Neural cell (in vitro differentiated cells): ENCODE data around the gene SDC4. TPM values are rescaled to one million over a fixed set of nuclear protein-coding genes. Genes with fewer than 3 reads are reported as not detected.

Experiments
- H2AFZ ChIP-seq: fragments of 200-600, 300-800 bp; sonication (generic), shearing (Covaris generic); 2 replicates; pipeline ENCODE4 v1.6.0; 2014; ENCODE audit warnings: low read depth, mild to moderate bottlenecking, antibody characterized with exemption, low read length, moderate library complexity
- H3F3A ChIP-seq: fragments of 200-600 bp; shearing (Covaris generic); 2 replicates; pipeline ENCODE4 v1.6.1; 2016; ENCODE audit warnings: mild to moderate bottlenecking, moderate library complexity, mixed read lengths, antibody characterized with exemption, low read length; ENCODE audit not compliant: insufficient read depth, poor library complexity, severe bottlenecking
- H3K27ac ChIP-seq: fragments of 200-600, 300-800 bp; sonication (generic), shearing (Covaris generic); 2 replicates; pipeline ENCODE4 v1.5.1; 2014; ENCODE audit warnings: mild to moderate bottlenecking, low read length, moderate library complexity
- H3K27me3 ChIP-seq: fragments of 300-800, 200-600 bp; sonication (generic), shearing (Covaris generic); 2 replicates; pipeline ENCODE4 v1.6.0; 2014; ENCODE audit warnings: mild to moderate bottlenecking, low read depth, low read length, moderate library complexity; ENCODE audit not compliant: insufficient read depth
- H3K36me3 ChIP-seq: fragments of 300-800, 200-600 bp; sonication (generic), shearing (Covaris generic); 2 replicates; pipeline ENCODE4 v1.5.1; 2014; ENCODE audit warnings: mild to moderate bottlenecking, antibody characterized with exemption, low read length, moderate library complexity; ENCODE audit not compliant: insufficient read depth
- H3K4me2 ChIP-seq: fragments of 300-800, 200-600 bp; sonication (generic), shearing (Covaris generic); 2 replicates; pipeline ENCODE4 v1.6.0; 2014; ENCODE audit warnings: mild to moderate bottlenecking, low read length
- H3K4me3 ChIP-seq: fragments of 300-800, 200-600 bp; sonication (generic), shearing (Covaris generic); 2 replicates; pipeline ENCODE4 v1.5.1; 2014; ENCODE audit warnings: mild to moderate bottlenecking, low read length, moderate library complexity
- H3K79me2 ChIP-seq: fragments of 200-600 bp; shearing (Covaris generic); replicated peaks from 2 replicates; pipeline ENCODE4 v1.6.0; 2014; ENCODE audit warnings: mild to moderate bottlenecking, low read length, moderate library complexity; ENCODE audit not compliant: insufficient read depth
- H3K9ac ChIP-seq: fragments of 300-800, 200-600 bp; sonication (generic), shearing (Covaris generic); 2 replicates; pipeline ENCODE4 v1.6.1; 2016; ENCODE audit warnings: mild to moderate bottlenecking, low read length, mixed read lengths
- H3K9me2 ChIP-seq: fragments of 200-600 bp; shearing (Covaris generic); 2 replicates; pipeline ENCODE4 v1.6.1; 2016; ENCODE audit warnings: mild to moderate bottlenecking, low read length, mixed read lengths; ENCODE audit not compliant: insufficient read depth
- H3K9me3 ChIP-seq: fragments of 200-600, 300-800 bp; sonication (generic), shearing (Covaris generic); 2 replicates; pipeline ENCODE4 v1.6.1; 2016; ENCODE audit warnings: mild to moderate bottlenecking, mixed run types, low read length, moderate library complexity, mixed read lengths
- H4K20me1 ChIP-seq: fragments of 200-600 bp; shearing (Covaris generic); 2 replicates; pipeline ENCODE4 v1.6.1; 2016; ENCODE audit warnings: mild to moderate bottlenecking, mixed run types; ENCODE audit not compliant: insufficient read depth
- CTCF ChIP-seq: fragments of 450-650 bp; IDR thresholded peaks from 2 replicates; pipeline ENCODE4 v1.5.1; 2014; ENCODE audit warnings: antibody characterized with exemption, mild to moderate bottlenecking, moderate library complexity; ENCODE audit not compliant: poor library complexity, severe bottlenecking
- EP300 ChIP-seq: fragments of 450-650 bp; conservative IDR thresholded peaks from 2 replicates; pipeline ENCODE4 v1.6.1; 2014; ENCODE audit warnings: antibody characterized with exemption, mild to moderate bottlenecking, moderate library complexity; ENCODE audit not compliant: poor library complexity, severe bottlenecking
- EZH2 ChIP-seq: fragments of 200-600, 300-800 bp; shearing (Covaris generic), sonication (generic); IDR thresholded peaks from 2 replicates; pipeline ENCODE4 v1.6.1; 2014; ENCODE audit warnings: antibody characterized with exemption, low read length, borderline replicate concordance, mild to moderate bottlenecking; ENCODE audit not compliant: insufficient read depth, poor library complexity, severe bottlenecking
- MXI1 ChIP-seq: fragments of 450-650 bp; conservative IDR thresholded peaks from 2 replicates; pipeline ENCODE4 v1.6.1; 2014; ENCODE audit warnings: antibody characterized with exemption, mild to moderate bottlenecking; ENCODE audit not compliant: poor library complexity, severe bottlenecking
- POLR2AphosphoS5 ChIP-seq: IDR thresholded peaks from 2 replicates; pipeline ENCODE4 v1.6.1; 2012
- RAD21 ChIP-seq: fragments of 450-650 bp; conservative IDR thresholded peaks from 2 replicates; pipeline ENCODE4 v1.6.1; 2014; ENCODE audit warnings: antibody characterized with exemption, mild to moderate bottlenecking, moderate library complexity
- SMC3 ChIP-seq: fragments of 450-650 bp; conservative IDR thresholded peaks from 2 replicates; pipeline ENCODE4 v1.6.1; 2014; ENCODE audit warnings: antibody characterized with exemption, mild to moderate bottlenecking, moderate library complexity; ENCODE audit not compliant: poor library complexity
- TAF1 ChIP-seq: IDR thresholded peaks from 2 replicates; pipeline ENCODE4 v1.6.1; 2012; ENCODE audit warnings: low read depth
- polyA plus RNA-seq: library from polyadenylated mRNA; depleted of rRNA; stranded (reverse); fragments of >200 nt; gene quantifications from 2 replicates; pipeline ENCODE4 v1.2.3, GENCODE V29; 2014
- TF ChIP-seq, protein P1 (sequence below): IDR thresholded peaks from 2 replicates; pipeline ENCODE4 v1.6.1; 2012; ENCODE audit warnings: borderline replicate concordance

The SDC4 gene
- polyA plus RNA-seq, 1 donor from 2014 or later: not detected

DNA sequence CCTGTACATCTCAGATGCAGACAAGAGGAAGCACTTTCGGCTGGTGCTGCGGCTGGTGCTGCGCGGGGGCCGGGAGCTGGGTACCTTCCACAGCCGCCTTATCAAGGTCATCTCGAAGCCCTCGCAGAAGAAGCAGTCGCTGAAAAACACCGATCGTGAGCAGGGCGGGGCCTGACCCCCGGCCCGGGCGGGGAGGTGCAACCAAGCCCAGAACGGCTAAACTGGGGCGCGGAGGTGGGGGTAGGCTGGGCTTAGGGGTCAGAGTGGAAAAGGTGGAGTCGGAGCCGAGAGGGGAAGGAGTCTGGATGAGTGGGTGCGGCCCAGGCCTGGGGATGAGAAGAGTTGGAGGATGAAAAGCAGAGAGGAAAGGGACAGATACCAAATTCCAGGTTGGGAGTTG, 36.0 kb downstream of the SDC4 start:
- H3K27me3 ChIP-seq: no peaks in the 10 kb centered on the region
- H3K9ac ChIP-seq: no peak overlapping the region
- no peak overlapping the region for H3K27ac ChIP-seq
- no peaks in the 10 kb centered on the region for H3K36me3 ChIP-seq
- H3K9me2 ChIP-seq: no peaks in the 10 kb centered on the region
- no peak overlapping the region for H3K4me2 ChIP-seq
- no peaks in the 10 kb centered on the region for H4K20me1 ChIP-seq
- no peak overlapping the region for H3K4me3 ChIP-seq
- H3F3A ChIP-seq: no peaks in the 10 kb centered on the region
- H3K79me2 ChIP-seq: no peaks in the 10 kb centered on the region
- no peaks in the 10 kb centered on the region for H3K9me3 ChIP-seq
- no peak overlapping the region for H2AFZ ChIP-seq
- TF ChIP-seq EP300 (no peak), EZH2 (no peak), RAD21 (no peak), SMC3 (no peak), POLR2AphosphoS5 (no peak), TAF1 (no peak), CTCF (no peak), MXI1 (no peak)
- TF ChIP-seq, protein P1, sequence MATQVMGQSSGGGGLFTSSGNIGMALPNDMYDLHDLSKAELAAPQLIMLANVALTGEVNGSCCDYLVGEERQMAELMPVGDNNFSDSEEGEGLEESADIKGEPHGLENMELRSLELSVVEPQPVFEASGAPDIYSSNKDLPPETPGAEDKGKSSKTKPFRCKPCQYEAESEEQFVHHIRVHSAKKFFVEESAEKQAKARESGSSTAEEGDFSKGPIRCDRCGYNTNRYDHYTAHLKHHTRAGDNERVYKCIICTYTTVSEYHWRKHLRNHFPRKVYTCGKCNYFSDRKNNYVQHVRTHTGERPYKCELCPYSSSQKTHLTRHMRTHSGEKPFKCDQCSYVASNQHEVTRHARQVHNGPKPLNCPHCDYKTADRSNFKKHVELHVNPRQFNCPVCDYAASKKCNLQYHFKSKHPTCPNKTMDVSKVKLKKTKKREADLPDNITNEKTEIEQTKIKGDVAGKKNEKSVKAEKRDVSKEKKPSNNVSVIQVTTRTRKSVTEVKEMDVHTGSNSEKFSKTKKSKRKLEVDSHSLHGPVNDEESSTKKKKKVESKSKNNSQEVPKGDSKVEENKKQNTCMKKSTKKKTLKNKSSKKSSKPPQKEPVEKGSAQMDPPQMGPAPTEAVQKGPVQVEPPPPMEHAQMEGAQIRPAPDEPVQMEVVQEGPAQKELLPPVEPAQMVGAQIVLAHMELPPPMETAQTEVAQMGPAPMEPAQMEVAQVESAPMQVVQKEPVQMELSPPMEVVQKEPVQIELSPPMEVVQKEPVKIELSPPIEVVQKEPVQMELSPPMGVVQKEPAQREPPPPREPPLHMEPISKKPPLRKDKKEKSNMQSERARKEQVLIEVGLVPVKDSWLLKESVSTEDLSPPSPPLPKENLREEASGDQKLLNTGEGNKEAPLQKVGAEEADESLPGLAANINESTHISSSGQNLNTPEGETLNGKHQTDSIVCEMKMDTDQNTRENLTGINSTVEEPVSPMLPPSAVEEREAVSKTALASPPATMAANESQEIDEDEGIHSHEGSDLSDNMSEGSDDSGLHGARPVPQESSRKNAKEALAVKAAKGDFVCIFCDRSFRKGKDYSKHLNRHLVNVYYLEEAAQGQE: no peak

DNA sequence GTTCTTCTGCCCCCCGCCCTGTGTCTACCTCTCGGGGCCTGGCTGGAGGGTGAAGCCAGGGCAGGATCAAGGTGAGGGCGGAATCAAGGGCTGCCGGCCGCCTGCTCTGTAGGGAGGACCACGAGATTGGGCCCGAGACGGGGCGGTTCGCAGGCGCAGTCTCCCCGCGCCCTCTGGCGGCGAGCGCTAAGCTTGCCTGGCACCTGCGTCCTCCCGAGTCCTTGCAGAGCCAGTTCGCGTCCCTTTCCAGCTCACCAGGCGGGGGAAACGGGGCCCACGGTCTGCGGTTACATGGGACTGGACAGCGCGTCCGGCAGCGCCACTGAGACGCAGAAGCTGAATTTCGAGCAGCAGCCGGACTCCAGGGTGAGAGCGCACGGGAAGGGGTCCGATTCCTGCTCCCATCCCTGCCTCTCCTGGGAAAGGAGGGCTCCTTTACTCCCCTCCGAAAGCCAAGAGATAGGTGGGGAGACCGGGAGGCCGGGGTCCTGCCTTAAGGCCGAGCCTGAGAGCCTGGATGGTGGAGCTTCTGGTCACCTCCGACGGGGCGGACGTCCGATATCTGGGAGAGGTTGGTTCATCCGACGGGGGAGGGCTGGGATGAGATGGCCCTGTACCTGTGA, 36.5 kb downstream of the SDC4 start:
- H3K27ac ChIP-seq: no peak overlapping the region
- H3K4me3 ChIP-seq: no peak overlapping the region
- H3K79me2 ChIP-seq: no peaks in the 10 kb centered on the region
- no peaks in the 10 kb centered on the region for H3K9me2 ChIP-seq
- no peaks in the 10 kb centered on the region for H3K36me3 ChIP-seq
- no peak overlapping the region for H3K9ac ChIP-seq
- H3K4me2 ChIP-seq: no peak overlapping the region
- H3K9me3 ChIP-seq: no peaks in the 10 kb centered on the region
- H3K27me3 ChIP-seq: no peaks in the 10 kb centered on the region
- TF ChIP-seq RAD21 (peak; percentile 64), SMC3 (peak; percentile 76), CTCF (peak; percentile 69)
- TF ChIP-seq, protein P1: no peak
- no peaks in the 10 kb centered on the region for H3F3A ChIP-seq
- no peaks in the 10 kb centered on the region for H4K20me1 ChIP-seq
- no peak overlapping the region for H2AFZ ChIP-seq
